CD14-positive monocyte (primary cell): ENCODE measurements around the gene ANKRD62. TPM values are rescaled to one million over a fixed set of nuclear protein-coding genes. Genes with fewer than 3 reads are reported as not detected.

ENCODE experiments used
- DNase-seq, 3 donors: peaks; one replicate each; pipeline ENCODE4 v3.0.0-alpha.2; 2011 to 2022
- H2AFZ ChIP-seq: 2 replicates; pipeline ENCODE4 v1.6.0; 2012; ENCODE audit warnings: mild to moderate bottlenecking, low read depth, low read length, inconsistent platforms; ENCODE audit not compliant: insufficient read depth, poor library complexity, severe bottlenecking
- H3K27ac ChIP-seq, 2 donors: 1 replicate in 1 of 2; 2 replicates in 1 of 2; pipeline ENCODE4 v1.5.1; 2012 to 2013; ENCODE audit warnings: low read length in 2 of 2, control low read depth in 1 of 2, inconsistent platforms in 1 of 2, low read depth in 1 of 2, mild to moderate bottlenecking in 1 of 2
- H3K27me3 ChIP-seq, 2 donors: one replicate each; pipeline versions ENCODE4 v1.6.0 to v1.6.1; 2011 to 2013; ENCODE audit warnings: low read length in 2 of 2; ENCODE audit not compliant: control insufficient read depth in 2 of 2, insufficient read depth in 2 of 2
- H3K36me3 ChIP-seq, 2 donors: replicated peaks in 1 of 2; 1 replicate in 1 of 2; 2 replicates in 1 of 2; pipeline versions ENCODE4 v1.5.1 to v1.6.1; 2012 to 2013; ENCODE audit warnings: low read length in 2 of 2, control low read depth in 1 of 2, inconsistent platforms in 1 of 2, mild to moderate bottlenecking in 1 of 2; ENCODE audit not compliant: insufficient read depth in 2 of 2, control insufficient read depth in 1 of 2
- H3K4me1 ChIP-seq, 2 donors: 1 replicate in 1 of 2; 2 replicates in 1 of 2; pipeline versions ENCODE4 v1.5.1 to v1.6.1; 2012 to 2013; ENCODE audit warnings: low read length in 2 of 2, control low read depth in 1 of 2, inconsistent platforms in 1 of 2, mild to moderate bottlenecking in 1 of 2, moderate library complexity in 1 of 2; ENCODE audit not compliant: insufficient read depth in 2 of 2, control insufficient read depth in 1 of 2
- H3K4me2 ChIP-seq: replicated peaks from 2 replicates; pipeline ENCODE3; 2012; ENCODE audit warnings: low read length, moderate library complexity, mild to moderate bottlenecking; ENCODE audit not compliant: poor library complexity, severe bottlenecking; ENCODE audit errors: extremely low read depth
- H3K4me3 ChIP-seq, 3 experiments: fragments of 200-600 bp in 1 of 3; sonication (generic) in 1 of 3; replicated peaks in 1 of 3; 1 replicate in 2 of 3; 2 replicates in 1 of 3; pipeline ENCODE4 v1.5.1; 2011 to 2013; ENCODE audit warnings: low read length in 3 of 3, mild to moderate bottlenecking in 3 of 3, control low read depth in 2 of 3, low read depth in 2 of 3, inconsistent platforms in 1 of 3, moderate library complexity in 1 of 3
- H3K79me2 ChIP-seq: 2 replicates; pipeline ENCODE4 v1.6.0; 2012; ENCODE audit warnings: mild to moderate bottlenecking, control low read depth, inconsistent platforms, low read length, moderate library complexity; ENCODE audit not compliant: insufficient read depth
- H3K9ac ChIP-seq: 2 replicates; pipeline ENCODE4 v1.6.0; 2017; ENCODE audit warnings: low read length, mild to moderate bottlenecking; ENCODE audit not compliant: insufficient read depth, poor library complexity, severe bottlenecking
- H3K9me3 ChIP-seq, 2 donors: replicated peaks in 1 of 2; 1 replicate in 1 of 2; 2 replicates in 1 of 2; pipeline versions ENCODE4 v1.5.1 to v1.6.1; 2012 to 2013; ENCODE audit warnings: low read length in 2 of 2, control low read depth in 1 of 2; ENCODE audit not compliant: control insufficient read depth in 1 of 2, insufficient read depth in 1 of 2
- H4K20me1 ChIP-seq: 2 replicates; pipeline ENCODE4 v1.6.0; 2012; ENCODE audit warnings: mild to moderate bottlenecking, low read length, control low read depth, moderate library complexity; ENCODE audit not compliant: insufficient read depth
- H3K27ac Mint-ChIP-seq, 7 donors: one replicate each; pipeline ENCODE4 v1.8.0; 2020; ENCODE audit warnings: mild to moderate bottlenecking in 7 of 7, mixed read lengths in 7 of 7, moderate library complexity in 6 of 7, inconsistent platforms in 2 of 7
- H3K27me3 Mint-ChIP-seq, 3 donors: one replicate each; pipeline ENCODE4 v1.8.0; 2021 to 2022; ENCODE audit warnings: low read depth in 3 of 3, mild to moderate bottlenecking in 3 of 3, mixed read lengths in 3 of 3, moderate library complexity in 3 of 3, inconsistent platforms in 1 of 3
- H3K36me3 Mint-ChIP-seq, 2 donors: one replicate each; pipeline ENCODE4 v1.8.0; 2020; ENCODE audit warnings: mixed read lengths in 2 of 2, inconsistent platforms in 1 of 2, mild to moderate bottlenecking in 1 of 2
- H3K4me1 Mint-ChIP-seq: one replicate; pipeline ENCODE4 v1.8.0; 2020; ENCODE audit warnings: mild to moderate bottlenecking, mixed read lengths
- H3K4me3 Mint-ChIP-seq, 2 donors: one replicate each; pipeline ENCODE4 v1.8.0; 2020; ENCODE audit warnings: mild to moderate bottlenecking in 2 of 2, mixed read lengths in 2 of 2, moderate library complexity in 1 of 2
- H3K9me3 Mint-ChIP-seq, 7 donors: one replicate each; pipeline ENCODE4 v1.8.0; 2020 to 2022; ENCODE audit warnings: mixed read lengths in 7 of 7, mild to moderate bottlenecking in 6 of 7, moderate library complexity in 6 of 7, inconsistent platforms in 2 of 7
- WGBS: methylation state at CpG from one replicate; pipeline ENCODE4 v1.1.5; 2013; ENCODE audit warnings: missing lambda C conversion rate; ENCODE audit not compliant: insufficient coverage; 5-methylcytosine and 5-hydroxymethylcytosine counted together
- intact Hi-C, 2 donors: fragments of 100-400 bp; cut with micrococcal nuclease; formaldehyde crosslinking; loops; one replicate each; pipeline versions ENCODE4 v1.15.0 to v1.15.1; 2023
- polyA plus RNA-seq, 3 donors: library from polyadenylated mRNA; depleted of rRNA in 1 of 3; unstranded in 2 of 3; stranded (reverse) in 1 of 3; fragments of 300-500 nt in 2 of 3; fragments of >200 nt in 1 of 3; fragmentation: Illumina TruSeq in 2 of 3; gene quantifications; 1 replicate in 2 of 3; 2 replicates in 1 of 3; pipeline ENCODE4 v1.2.3, GENCODE V29; 2012 to 2021
- TF ChIP-seq, protein P1 (sequence below): fragments of 200-600 bp; IDR thresholded peaks from one replicate; pipeline ENCODE4 v1.8.0; 2022; ENCODE audit warnings: antibody characterized with exemption, mild to moderate bottlenecking

ANKRD62 gene
- polyA plus RNA-seq, 3 donors = not detected

DNA sequence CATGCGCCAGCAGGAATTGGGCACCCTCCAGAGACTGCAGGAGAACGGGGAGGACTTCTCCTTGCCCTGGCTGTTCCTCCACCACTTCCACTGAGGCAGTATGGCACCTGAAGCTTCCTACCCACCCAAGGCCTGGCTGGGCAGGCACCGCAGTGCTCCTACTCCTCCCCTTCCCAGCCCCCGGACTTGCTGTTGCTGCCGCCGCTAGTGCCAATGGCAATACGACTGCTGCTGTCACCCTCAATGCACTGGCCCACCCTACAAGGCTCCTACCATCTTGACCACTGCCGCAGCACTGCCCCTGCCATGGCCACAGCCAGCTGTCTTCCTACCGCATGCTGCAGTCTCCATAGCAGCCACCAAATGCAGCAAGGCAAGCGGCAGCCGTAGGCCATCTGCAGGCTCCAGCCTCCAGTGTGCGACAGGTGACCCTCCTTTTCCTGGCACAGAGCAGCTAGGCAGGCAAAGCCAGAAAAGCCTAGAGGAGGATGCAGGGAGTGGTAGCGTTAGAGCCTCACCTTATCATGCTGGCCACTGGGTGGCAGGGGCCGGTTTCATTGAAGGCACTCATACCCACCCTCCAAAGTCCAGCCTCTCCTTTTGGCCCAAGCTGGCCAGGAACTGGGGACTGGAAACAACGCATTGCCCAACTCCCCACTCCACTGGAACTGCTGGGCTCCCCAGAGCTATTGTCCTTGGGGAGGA is 47.4 kb upstream of the ANKRD62 start:
- Histone ChIP-seq H4K20me1 (no peaks in the 10 kb centered on the region), H2AFZ (no peak overlapping the region), H3K4me2 (no peak overlapping the region), H3K4me1 (peaks cover 28 to 37% of the 10 kb centered on the region in 2 donors), H3K9ac (no peak overlapping the region), H3K27ac (no peak overlapping the region), H3K79me2 (no peaks in the 10 kb centered on the region), H3K27me3 (no peaks in the 10 kb centered on the region), H3K36me3 (no peaks in the 10 kb centered on the region), H3K4me3 (no peak overlapping the region), H3K9me3 (no peaks in the 10 kb centered on the region)
- Mint-ChIP-seq H3K4me3 (no peak overlapping the region), H3K27me3 (peaks cover 0 to 2% (median 0%) of the 10 kb centered on the region in 3 donors), H3K36me3 (no peaks in the 10 kb centered on the region), H3K4me1 (peaks cover 27% of the 10 kb centered on the region), H3K27ac (no peak overlapping the region), H3K9me3 (no peaks in the 10 kb centered on the region)
- TF ChIP-seq, protein P1, sequence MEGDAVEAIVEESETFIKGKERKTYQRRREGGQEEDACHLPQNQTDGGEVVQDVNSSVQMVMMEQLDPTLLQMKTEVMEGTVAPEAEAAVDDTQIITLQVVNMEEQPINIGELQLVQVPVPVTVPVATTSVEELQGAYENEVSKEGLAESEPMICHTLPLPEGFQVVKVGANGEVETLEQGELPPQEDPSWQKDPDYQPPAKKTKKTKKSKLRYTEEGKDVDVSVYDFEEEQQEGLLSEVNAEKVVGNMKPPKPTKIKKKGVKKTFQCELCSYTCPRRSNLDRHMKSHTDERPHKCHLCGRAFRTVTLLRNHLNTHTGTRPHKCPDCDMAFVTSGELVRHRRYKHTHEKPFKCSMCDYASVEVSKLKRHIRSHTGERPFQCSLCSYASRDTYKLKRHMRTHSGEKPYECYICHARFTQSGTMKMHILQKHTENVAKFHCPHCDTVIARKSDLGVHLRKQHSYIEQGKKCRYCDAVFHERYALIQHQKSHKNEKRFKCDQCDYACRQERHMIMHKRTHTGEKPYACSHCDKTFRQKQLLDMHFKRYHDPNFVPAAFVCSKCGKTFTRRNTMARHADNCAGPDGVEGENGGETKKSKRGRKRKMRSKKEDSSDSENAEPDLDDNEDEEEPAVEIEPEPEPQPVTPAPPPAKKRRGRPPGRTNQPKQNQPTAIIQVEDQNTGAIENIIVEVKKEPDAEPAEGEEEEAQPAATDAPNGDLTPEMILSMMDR = no peak
- intact Hi-C loops = no loop called here
- DNase-seq = no peak
- WGBS = 82% methylated on average over 14 of the region's 15 CpGs

GRCh38 chr18:12046751-12047335 is 46.8 kb upstream of the ANKRD62 start:
- Histone ChIP-seq H3K36me3 (no peaks in the 10 kb centered on the region), H3K27ac (no peak overlapping the region), H4K20me1 (no peaks in the 10 kb centered on the region), H3K9me3 (no peaks in the 10 kb centered on the region), H3K4me2 (no peak overlapping the region), H3K27me3 (no peaks in the 10 kb centered on the region), H3K4me3 (no peak overlapping the region), H3K79me2 (no peaks in the 10 kb centered on the region), H3K4me1 (peaks cover 28 to 37% of the 10 kb centered on the region in 2 donors), H2AFZ (no peak overlapping the region), H3K9ac (no peak overlapping the region)
- H3K27ac Mint-ChIP-seq = no peak overlapping the region
- no peak for DNase-seq
- no peak overlapping the region for H3K4me3 Mint-ChIP-seq
- WGBS = 91% methylated on average over 8 of the region's 12 CpGs
- H3K4me1 Mint-ChIP-seq = peaks cover 27% of the 10 kb centered on the region
- peaks cover 0 to 2% (median 0%) of the 10 kb centered on the region in 3 donors for H3K27me3 Mint-ChIP-seq
- intact Hi-C loops = no loop called here
- no peaks in the 10 kb centered on the region for H3K9me3 Mint-ChIP-seq
- TF ChIP-seq, protein P1 = no peak
- H3K36me3 Mint-ChIP-seq = no peaks in the 10 kb centered on the region
